Measurements from ENCODE around the gene RARB.

RARB gene

GRCh38 chr3:25427942-25428788 lies at the start of gene RARB:
Gene RARB (plus strand): TSS chr3:25428263. CDS start chr3:25428732, 469 bp downstream.
- Histone ChIP-seq H3K9ac (no peak within 1 kb of the TSS), H3K36me3 (no peaks in the 10 kb centered on the region), H3K4me2 (0 out of 2 replicates have a peak within 1 kb of the TSS, but pooled peaks have one; percentile 20), H3K4me1 (no peaks in the 10 kb centered on the region), H4K20me1 (no peaks in the 10 kb centered on the region; the same call in 1 of the 2 replicates), H3K27me3 (peaks cover 40% of the 10 kb centered on the region), H3K9me3 (0 out of 2 replicates have a peak, but pooled peaks cover 9% of the 10 kb centered on the region), H3K27ac (no peak within 1 kb of the TSS), H3K4me3 (no peak within 1 kb of the TSS; the same call in 1 of the 2 replicates)
- no peak for TF ChIP-seq Cebpa-rat (IDR thresholded peaks at IDR 0.05)

DNA sequence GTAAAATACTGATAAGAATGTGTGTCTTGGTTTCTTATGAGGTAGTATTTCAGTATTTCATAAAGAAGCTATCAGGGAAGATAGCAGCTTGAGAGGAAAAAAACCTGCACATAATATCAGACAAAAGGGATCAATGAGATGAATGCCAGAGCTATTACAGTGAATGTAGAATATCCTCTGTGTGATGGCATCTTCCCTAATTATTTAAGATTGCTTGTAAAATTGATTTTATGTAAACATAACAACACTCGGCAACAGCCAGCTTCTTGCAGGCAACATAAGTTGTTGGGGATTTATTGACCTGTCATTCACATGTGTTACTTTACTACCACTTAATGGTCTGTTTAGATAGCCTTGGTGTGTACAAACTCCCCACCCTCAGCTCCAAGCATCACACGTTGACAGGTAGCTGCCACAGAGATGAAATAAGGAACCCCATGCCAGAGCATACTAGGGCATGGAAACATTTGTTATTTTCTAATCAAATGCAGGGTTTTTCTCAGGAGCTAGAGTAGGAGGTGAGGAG lies 49.2 kb upstream of the RARB start:
- no peaks in the 10 kb centered on the region for H3K36me3 ChIP-seq
- no peaks in the 10 kb centered on the region for H3K9me3 ChIP-seq
- no peak overlapping the region for H3K9ac ChIP-seq
- no peak overlapping the region for H3K27ac ChIP-seq
- H3K27me3 ChIP-seq = no peaks in the 10 kb centered on the region
- H3K4me2 ChIP-seq = no peak overlapping the region
- H4K20me1 ChIP-seq = no peaks in the 10 kb centered on the region
- no peak overlapping the region for H3K4me3 ChIP-seq
- no peak for TF ChIP-seq Cebpa-rat (IDR thresholded peaks at IDR 0.05)
- H3K4me1 ChIP-seq = no peaks in the 10 kb centered on the region

- Histone ChIP-seq H3K36me3 (no peaks in the 10 kb centered on the region), H4K20me1 (no peaks in the 10 kb centered on the region), H3K27ac (no peak overlapping the region), H3K4me1 (no peaks in the 10 kb centered on the region), H3K9me3 (no peaks in the 10 kb centered on the region), H3K4me2 (no peak overlapping the region), H3K27me3 (no peaks in the 10 kb centered on the region), H3K9ac (no peak overlapping the region), H3K4me3 (no peak overlapping the region)
- TF ChIP-seq Cebpa-rat (IDR thresholded peaks at IDR 0.05) = peak; percentile 75; the same call in 1 of the 2 replicates
These were observed 47.8 kb upstream of the RARB start for GRCh38 chr3:25380222-25380739.

- Histone ChIP-seq H3K27me3 (no peaks in the 10 kb centered on the region), H4K20me1 (no peaks in the 10 kb centered on the region), H3K4me1 (0 out of 2 replicates have a peak, but pooled peaks cover under 1% of the 10 kb centered on the region), H3K27ac (no peak overlapping the region), H3K4me2 (no peak overlapping the region), H3K36me3 (no peaks in the 10 kb centered on the region), H3K9ac (no peak overlapping the region), H3K4me3 (no peak overlapping the region), H3K9me3 (no peaks in the 10 kb centered on the region)
- no peak for TF ChIP-seq Cebpa-rat (IDR thresholded peaks at IDR 0.05)
These were observed 47.0 kb upstream of the RARB start for GRCh38 chr3:25381083-25381482.

- no peak for TF ChIP-seq Cebpa-rat (IDR thresholded peaks at IDR 0.05)
- Histone ChIP-seq H3K27ac (no peak overlapping the region), H3K27me3 (no peaks in the 10 kb centered on the region), H4K20me1 (no peaks in the 10 kb centered on the region), H3K4me2 (no peak overlapping the region), H3K4me3 (no peak overlapping the region), H3K9me3 (no peaks in the 10 kb centered on the region), H3K36me3 (no peaks in the 10 kb centered on the region), H3K9ac (no peak overlapping the region), H3K4me1 (peaks cover 9% of the 10 kb centered on the region)
These were observed 43.6 kb upstream of the RARB start for GRCh38 chr3:25384471-25384870.

DNA sequence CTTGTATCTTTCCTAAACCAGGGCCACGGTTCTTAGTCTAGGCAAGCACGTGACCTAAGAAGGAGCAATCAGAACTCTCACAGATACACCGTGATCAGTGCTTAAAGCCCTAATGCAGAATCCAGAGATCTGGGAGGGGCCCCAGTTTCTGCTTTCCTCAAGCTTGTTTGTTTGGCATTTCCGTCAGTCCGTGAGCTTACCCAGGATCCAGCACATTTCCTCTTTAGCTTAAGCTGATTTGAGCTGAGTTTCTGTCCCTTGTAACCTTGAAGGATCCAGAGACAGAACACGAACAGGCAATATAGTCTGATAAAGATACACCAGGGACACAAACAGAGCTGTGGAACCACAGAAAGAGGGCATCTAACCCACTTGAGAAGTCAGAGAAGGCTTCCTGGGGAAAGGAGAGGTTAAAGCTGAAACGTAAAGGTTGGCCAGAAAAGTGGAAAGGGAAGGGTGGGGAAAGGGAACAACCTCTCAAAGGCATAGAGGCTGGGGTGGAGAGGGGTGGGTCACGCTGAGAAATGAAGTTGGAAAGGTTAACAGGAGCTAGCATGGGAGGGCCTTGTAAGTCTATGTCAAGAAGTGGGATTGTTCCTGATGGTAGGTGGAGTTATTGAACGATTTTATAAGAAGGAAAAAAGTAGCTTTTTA lies 42.1 kb upstream of the RARB start:
- Histone ChIP-seq H3K4me2 (no peak overlapping the region), H3K9me3 (no peaks in the 10 kb centered on the region), H3K4me1 (peaks cover 9% of the 10 kb centered on the region), H3K27ac (no peak overlapping the region), H4K20me1 (no peaks in the 10 kb centered on the region), H3K36me3 (no peaks in the 10 kb centered on the region), H3K27me3 (no peaks in the 10 kb centered on the region), H3K4me3 (no peak overlapping the region), H3K9ac (no peak overlapping the region)
- TF ChIP-seq Cebpa-rat (IDR thresholded peaks at IDR 0.05) = no peak

GRCh38 chr3:25386686-25387255 lies 41.3 kb upstream of the RARB start:
- TF ChIP-seq Cebpa-rat (IDR thresholded peaks at IDR 0.05) = no peak
- H3K9ac ChIP-seq = no peak overlapping the region
- no peaks in the 10 kb centered on the region for H3K9me3 ChIP-seq
- H3K27me3 ChIP-seq = no peaks in the 10 kb centered on the region
- H3K36me3 ChIP-seq = no peaks in the 10 kb centered on the region
- H3K4me3 ChIP-seq = no peak overlapping the region
- no peak overlapping the region for H3K27ac ChIP-seq
- no peaks in the 10 kb centered on the region for H4K20me1 ChIP-seq
- H3K4me1 ChIP-seq = peaks cover 9% of the 10 kb centered on the region
- H3K4me2 ChIP-seq = 0 out of 2 replicates have a peak overlapping the region, but pooled peaks have one; percentile 4

DNA sequence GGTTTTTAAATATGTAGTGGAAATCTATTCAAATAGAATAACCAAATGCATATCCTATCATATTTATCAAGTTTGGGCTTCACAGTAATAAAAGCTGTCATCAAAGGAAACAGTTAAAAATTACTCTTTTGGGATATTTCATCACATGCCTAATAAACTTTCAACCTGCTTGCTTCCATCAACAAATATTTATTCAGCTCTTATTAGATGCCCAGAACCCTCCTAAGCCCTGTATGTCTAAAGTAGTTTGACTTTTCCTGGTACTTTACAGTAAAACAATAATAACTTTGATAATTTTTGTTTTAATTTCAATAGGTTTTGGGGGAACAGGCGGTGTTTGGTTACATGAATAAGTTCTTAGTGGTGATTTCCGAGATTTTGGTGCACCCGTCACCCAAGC lies 37.5 kb upstream of the RARB start:
- Histone ChIP-seq H3K4me3 (no peak overlapping the region), H3K4me2 (no peak overlapping the region), H3K4me1 (peaks cover 28% of the 10 kb centered on the region), H4K20me1 (no peaks in the 10 kb centered on the region), H3K36me3 (no peaks in the 10 kb centered on the region), H3K9me3 (0 out of 2 replicates have a peak, but pooled peaks cover 3% of the 10 kb centered on the region), H3K9ac (no peak overlapping the region), H3K27me3 (no peaks in the 10 kb centered on the region), H3K27ac (no peak overlapping the region)
- TF ChIP-seq Cebpa-rat (IDR thresholded peaks at IDR 0.05) = no peak

DNA sequence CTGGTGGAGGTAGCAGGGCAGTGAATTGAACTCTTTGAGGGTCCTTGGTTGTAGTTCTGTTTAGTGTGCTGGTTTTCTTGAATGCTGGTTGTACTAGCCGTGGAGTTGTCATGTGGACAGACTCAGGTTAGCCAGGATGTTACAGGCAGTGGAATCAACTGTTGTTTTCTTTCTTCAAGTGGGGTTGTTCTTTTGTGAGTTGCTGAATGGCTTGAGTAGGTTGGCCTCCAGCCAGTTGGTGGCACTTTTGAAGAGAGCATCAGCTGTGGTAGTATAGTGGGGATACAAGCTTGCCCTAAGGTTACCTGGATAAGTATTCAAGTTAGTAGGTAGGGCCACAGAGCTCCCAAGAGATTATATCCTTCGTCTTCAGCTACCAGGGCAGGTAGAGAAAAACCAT lies 31.8 kb upstream of the RARB start:
- H3K27me3 ChIP-seq = no peaks in the 10 kb centered on the region
- H3K36me3 ChIP-seq = no peaks in the 10 kb centered on the region
- no peaks in the 10 kb centered on the region for H4K20me1 ChIP-seq
- no peak overlapping the region for H3K9ac ChIP-seq
- H3K27ac ChIP-seq = peak overlapping the region; percentile 56
- 0 out of 2 replicates have a peak, but pooled peaks cover 3% of the 10 kb centered on the region for H3K9me3 ChIP-seq
- peaks cover 39% of the 10 kb centered on the region for H3K4me1 ChIP-seq
- peak overlapping the region; percentile 30 for H3K4me3 ChIP-seq
- no peak for TF ChIP-seq Cebpa-rat (IDR thresholded peaks at IDR 0.05)
- H3K4me2 ChIP-seq = peak overlapping the region; percentile 90

All from BLaER1 (cell line).